Dedifferentiated amniotic fluid mesenchymal stem cell (primary cell): Measurements from ENCODE around the gene ARHGAP10.

Experiments
- DNase-seq: peaks from one replicate; pipeline ENCODE4 v3.0.0-alpha.2; 2016; ENCODE audit errors: extremely low spot score

Gene ARHGAP10

GRCh38 chr4:148090503-148091476 lies 358.9 kb downstream of the ARHGAP10 start:
- DNase-seq: no peak

- DNase-seq: no peak
These were observed 360.0 kb downstream of the ARHGAP10 start for GRCh38 chr4:148091896-148092295.

- no peak for DNase-seq
These were observed 360.6 kb downstream of the ARHGAP10 start for GRCh38 chr4:148092316-148093014.

GRCh38 chr4:148093065-148093464 lies 361.2 kb downstream of the ARHGAP10 start:
- no peak for DNase-seq

- DNase-seq: no peak
These were observed 362.3 kb downstream of the ARHGAP10 start for GRCh38 chr4:148094149-148094548.

- DNase-seq: no peak
These were observed 363.5 kb downstream of the ARHGAP10 start for GRCh38 chr4:148095346-148095923.

GRCh38 chr4:148097801-148098200 lies 365.9 kb downstream of the ARHGAP10 start:
- DNase-seq: no peak

GRCh38 chr4:148101235-148101634 lies 369.3 kb downstream of the ARHGAP10 start:
- DNase-seq: no peak

GRCh38 chr4:148101790-148102189 lies 369.9 kb downstream of the ARHGAP10 start:
- DNase-seq: no peak

GRCh38 chr4:148103597-148104355 lies 371.9 kb downstream of the ARHGAP10 start:
- DNase-seq: no peak

- no peak for DNase-seq
These were observed 376.9 kb downstream of the ARHGAP10 start for GRCh38 chr4:148108766-148109165.

- no peak for DNase-seq
These were observed 377.3 kb downstream of the ARHGAP10 start for GRCh38 chr4:148109216-148109615.

- DNase-seq: no peak
These were observed 378.3 kb downstream of the ARHGAP10 start for GRCh38 chr4:148110169-148110568.

- peak; percentile 72 for DNase-seq
These were observed 380.5 kb downstream of the ARHGAP10 start for GRCh38 chr4:148112231-148112982.

- DNase-seq: no peak
These were observed 382.5 kb downstream of the ARHGAP10 start for GRCh38 chr4:148114436-148114835.

GRCh38 chr4:148116264-148116663 lies 384.4 kb downstream of the ARHGAP10 start:
- peak; percentile 86 for DNase-seq

GRCh38 chr4:148116969-148117368 lies 385.1 kb downstream of the ARHGAP10 start:
- no peak for DNase-seq

GRCh38 chr4:148118179-148118578 lies 386.3 kb downstream of the ARHGAP10 start:
- DNase-seq: no peak

- no peak for DNase-seq
These were observed 386.7 kb downstream of the ARHGAP10 start for GRCh38 chr4:148118633-148119032.

- peak; percentile 24 for DNase-seq
These were observed 388.3 kb downstream of the ARHGAP10 start for GRCh38 chr4:148120216-148120615.
